ENCODE results near the gene NFIX. TPM values are rescaled to one million over a fixed set of nuclear protein-coding genes. Genes with fewer than 3 reads are reported as not detected.

The NFIX gene
- total RNA-seq, 2 experiments from 2014 or later = 3.0 to 3.3 TPM

DNA sequence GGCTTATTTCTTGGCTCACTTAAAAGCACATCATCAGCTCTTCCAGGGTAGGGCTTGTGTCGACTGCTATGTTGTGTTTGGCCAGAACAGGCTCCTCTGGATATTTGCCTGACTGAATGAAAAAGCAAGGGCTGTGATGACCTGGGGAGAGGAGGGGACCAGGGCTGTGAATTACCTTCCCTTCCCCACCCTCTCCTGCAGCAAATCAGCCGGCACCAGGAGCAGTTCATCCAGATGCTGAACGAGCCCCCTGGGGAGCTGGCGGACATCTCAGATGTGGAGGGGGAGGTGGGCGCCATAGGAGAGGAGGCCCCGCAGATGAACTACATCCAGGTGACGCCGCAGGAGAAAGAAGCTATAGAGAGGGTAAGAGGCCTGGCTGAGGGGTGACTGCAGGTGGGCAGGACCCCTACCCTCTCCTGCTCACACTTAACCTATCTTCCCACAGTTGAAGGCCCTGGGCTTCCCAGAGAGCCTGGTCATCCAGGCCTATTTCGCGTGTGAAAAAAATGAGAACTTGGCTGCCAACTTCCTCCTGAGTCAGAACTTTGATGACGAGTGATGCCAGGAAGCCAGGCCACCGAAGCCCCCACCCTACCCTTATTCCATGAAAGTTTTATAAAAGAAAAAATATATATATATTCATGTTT lies 42.7 kb upstream of the NFIX start:
- ATAC-seq (ENCODE audit: poor library complexity) = no peak
- intact Hi-C loops (cut with DNase I, micrococcal nuclease) = no loop called here
- Histone ChIP-seq H3K36me3 (ENCODE audit: insufficient read depth, low read length) (peaks cover 64% of the 10 kb centered on the region), H3K27ac (ENCODE audit: low read depth in 1 of 2, low read length in 2 of 2) (no peak overlapping the region), H3K4me1 (ENCODE audit: insufficient read depth, low read length) (peaks cover 39% of the 10 kb centered on the region), H3K9me3 (ENCODE audit: control insufficient read depth in 1 of 2, insufficient read depth in 1 of 2, low read length in 2 of 2) (no peaks in the 10 kb centered on the region), H3K4me3 (ENCODE audit: low read length) (no peak overlapping the region), H3K27me3 (ENCODE audit: control insufficient read depth in 1 of 2, insufficient read depth in 2 of 2, low read length in 2 of 2) (no peaks in the 10 kb centered on the region)
- H3K4me3 Mint-ChIP-seq = no peak overlapping the region
- H3K27ac Mint-ChIP-seq = no peak overlapping the region
- H3K27me3 Mint-ChIP-seq = no peaks in the 10 kb centered on the region
- no peaks in the 10 kb centered on the region for H3K9me3 Mint-ChIP-seq
- H3K36me3 Mint-ChIP-seq (ENCODE audit: low read depth) = peaks cover 74% of the 10 kb centered on the region
- peak in 2 of 14 experiments; percentile 51 to 63 for DNase-seq
- ChIA-PET POLR2A (interaction anchor here (1.4 to 2.0 kb wide), 2 partner anchors 14 to 19 kb away, joined by 5 to 8 read pairs; partner anchors contain the start of genes CALR and FARSA), CTCF (interaction anchor here (0.6 to 5.5 kb wide), 2 partner anchors 12 to 25 kb away, joined by 4 to 30 read pairs; no protein-coding TSS in a partner anchor)
- peaks cover 23% of the 10 kb centered on the region for H3K4me1 Mint-ChIP-seq (ENCODE audit: low read depth)
- TF ChIP-seq, protein P1, sequence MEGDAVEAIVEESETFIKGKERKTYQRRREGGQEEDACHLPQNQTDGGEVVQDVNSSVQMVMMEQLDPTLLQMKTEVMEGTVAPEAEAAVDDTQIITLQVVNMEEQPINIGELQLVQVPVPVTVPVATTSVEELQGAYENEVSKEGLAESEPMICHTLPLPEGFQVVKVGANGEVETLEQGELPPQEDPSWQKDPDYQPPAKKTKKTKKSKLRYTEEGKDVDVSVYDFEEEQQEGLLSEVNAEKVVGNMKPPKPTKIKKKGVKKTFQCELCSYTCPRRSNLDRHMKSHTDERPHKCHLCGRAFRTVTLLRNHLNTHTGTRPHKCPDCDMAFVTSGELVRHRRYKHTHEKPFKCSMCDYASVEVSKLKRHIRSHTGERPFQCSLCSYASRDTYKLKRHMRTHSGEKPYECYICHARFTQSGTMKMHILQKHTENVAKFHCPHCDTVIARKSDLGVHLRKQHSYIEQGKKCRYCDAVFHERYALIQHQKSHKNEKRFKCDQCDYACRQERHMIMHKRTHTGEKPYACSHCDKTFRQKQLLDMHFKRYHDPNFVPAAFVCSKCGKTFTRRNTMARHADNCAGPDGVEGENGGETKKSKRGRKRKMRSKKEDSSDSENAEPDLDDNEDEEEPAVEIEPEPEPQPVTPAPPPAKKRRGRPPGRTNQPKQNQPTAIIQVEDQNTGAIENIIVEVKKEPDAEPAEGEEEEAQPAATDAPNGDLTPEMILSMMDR (IDR thresholded peaks at IDR 0.05) = no peak

DNA sequence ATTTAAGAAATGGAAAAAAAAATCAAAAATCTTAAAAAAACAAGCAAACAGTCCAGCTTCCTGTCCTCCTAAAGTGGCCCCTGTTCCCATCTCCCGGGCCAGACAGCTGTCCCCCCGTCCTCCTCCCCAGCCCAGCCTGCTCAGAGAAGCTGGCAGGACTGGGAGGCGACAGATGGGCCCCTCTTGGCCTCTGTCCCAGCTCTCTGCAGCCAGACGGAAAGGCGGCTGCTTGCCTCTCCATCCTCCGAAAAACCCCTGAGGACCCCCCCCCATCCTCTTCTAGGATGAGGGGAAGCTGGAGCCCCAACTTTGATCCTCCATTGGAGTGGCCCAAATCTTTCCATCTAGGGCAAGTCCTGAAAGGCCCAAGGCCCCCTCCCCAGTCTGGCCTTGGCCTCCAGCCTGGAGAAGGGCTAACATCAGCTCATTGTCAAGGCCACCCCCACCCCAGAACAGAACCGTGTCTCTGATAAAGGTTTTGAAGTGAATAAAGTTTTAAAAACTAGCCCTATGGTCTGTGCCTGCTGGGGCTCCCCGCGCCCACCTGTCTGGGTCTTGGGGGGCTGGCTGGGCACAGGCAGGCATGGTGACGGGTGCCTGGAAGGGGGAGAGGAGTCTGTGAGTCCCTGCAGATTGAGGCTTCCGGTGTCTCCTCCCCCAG lies 42.0 kb upstream of the NFIX start:
- H3K27me3 Mint-ChIP-seq = no peaks in the 10 kb centered on the region
- Histone ChIP-seq H3K4me1 (ENCODE audit: insufficient read depth, low read length) (peaks cover 38% of the 10 kb centered on the region), H3K9me3 (ENCODE audit: control insufficient read depth in 1 of 2, insufficient read depth in 1 of 2, low read length in 2 of 2) (no peaks in the 10 kb centered on the region), H3K36me3 (ENCODE audit: insufficient read depth, low read length) (peaks cover 58% of the 10 kb centered on the region), H3K27ac (ENCODE audit: low read depth in 1 of 2, low read length in 2 of 2) (no peak overlapping the region), H3K4me3 (ENCODE audit: low read length) (no peak overlapping the region), H3K27me3 (ENCODE audit: control insufficient read depth in 1 of 2, insufficient read depth in 2 of 2, low read length in 2 of 2) (no peaks in the 10 kb centered on the region)
- no peaks in the 10 kb centered on the region for H3K9me3 Mint-ChIP-seq
- H3K4me3 Mint-ChIP-seq = no peak overlapping the region
- DNase-seq (peak in 1 of 14 experiments; percentile 31), ATAC-seq (ENCODE audit: poor library complexity) (no peak)
- CTCF ChIA-PET = interaction anchor here (5.5 kb wide), 1 partner anchor 12 kb away, joined by 30 read pairs; no protein-coding TSS in a partner anchor
- TF ChIP-seq, protein P1 (IDR thresholded peaks at IDR 0.05) = no peak
- intact Hi-C loops (cut with DNase I, micrococcal nuclease) = no loop called here
- H3K36me3 Mint-ChIP-seq (ENCODE audit: low read depth) = peaks cover 68% of the 10 kb centered on the region
- peaks cover 23% of the 10 kb centered on the region for H3K4me1 Mint-ChIP-seq (ENCODE audit: low read depth)
- POLR2A ChIA-PET = interaction anchor here (1.4 to 2.4 kb wide), 3 partner anchors 12 to 20 kb away, joined by 5 to 9 read pairs (median 8); partner anchors contain the start of genes CALR and FARSA
- H3K27ac Mint-ChIP-seq = no peak overlapping the region

DNA sequence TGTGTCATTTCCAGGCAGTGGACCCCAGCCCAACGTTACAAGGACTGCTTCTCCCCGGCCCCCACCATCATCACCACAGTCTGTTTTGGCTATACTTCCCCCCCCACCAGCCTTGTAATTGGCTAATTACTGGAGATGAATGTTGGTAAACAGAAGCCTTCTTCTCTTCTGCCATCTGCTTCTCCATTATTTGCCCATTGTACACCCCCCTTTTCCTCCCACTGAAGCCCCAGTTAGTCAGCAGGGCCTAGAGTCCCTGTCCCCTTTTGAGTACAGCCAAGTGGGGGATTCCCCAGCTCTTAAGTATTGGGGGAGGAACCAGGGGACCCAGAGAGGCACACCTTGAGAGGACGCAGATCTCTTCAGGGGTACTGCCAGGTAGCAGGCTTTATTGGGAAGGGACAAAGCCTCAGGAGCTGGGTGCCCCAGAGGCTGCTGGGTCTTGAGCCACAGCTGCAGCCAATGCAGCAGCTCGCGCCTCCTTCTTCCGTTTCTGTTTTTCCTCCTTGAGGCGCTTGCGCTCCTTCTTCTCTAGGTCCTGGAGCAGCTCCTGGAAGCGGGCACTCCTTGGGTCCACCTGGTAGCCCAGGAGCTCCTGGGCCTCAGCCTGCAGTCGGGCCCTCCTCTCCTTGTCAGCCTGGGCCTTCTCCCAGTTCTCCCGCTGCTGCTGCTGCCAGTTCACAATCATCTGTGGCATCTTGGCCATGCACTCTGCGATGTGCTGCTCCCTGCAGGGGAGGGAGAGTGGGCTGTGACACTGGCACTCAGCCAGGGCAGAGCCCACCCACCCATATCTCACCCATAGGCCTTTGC lies 41.3 kb upstream of the NFIX start:
- Histone ChIP-seq H3K4me3 (ENCODE audit: low read length) (no peak overlapping the region), H3K4me1 (ENCODE audit: insufficient read depth, low read length) (peaks cover 38% of the 10 kb centered on the region), H3K9me3 (ENCODE audit: control insufficient read depth in 1 of 2, insufficient read depth in 1 of 2, low read length in 2 of 2) (no peaks in the 10 kb centered on the region), H3K27me3 (ENCODE audit: control insufficient read depth in 1 of 2, insufficient read depth in 2 of 2, low read length in 2 of 2) (no peaks in the 10 kb centered on the region), H3K36me3 (ENCODE audit: insufficient read depth, low read length) (peaks cover 50% of the 10 kb centered on the region), H3K27ac (ENCODE audit: low read depth in 1 of 2, low read length in 2 of 2) (no peak overlapping the region)
- Mint-ChIP-seq H3K27ac (peak overlapping the region; percentile 36), H3K4me3 (peak overlapping the region; percentile 30), H3K27me3 (no peaks in the 10 kb centered on the region), H3K4me1 (ENCODE audit: low read depth) (peaks cover 23% of the 10 kb centered on the region), H3K36me3 (ENCODE audit: low read depth) (peaks cover 61% of the 10 kb centered on the region), H3K9me3 (no peaks in the 10 kb centered on the region)
- ChIA-PET CTCF (interaction anchor here (0.6 to 5.5 kb wide), 2 partner anchors 11 to 1803 kb away, joined by 5 to 30 read pairs; no protein-coding TSS in a partner anchor), POLR2A (interaction anchor here (0.9 to 2.4 kb wide), 5 partner anchors 11 to 150 kb away, joined by 4 to 9 read pairs (median 6); partner anchors contain the start of genes CALR, FARSA and GCDH)
- TF ChIP-seq, protein P1 (IDR thresholded peaks at IDR 0.05) = no peak
- ATAC-seq (ENCODE audit: poor library complexity) = no peak
- intact Hi-C loops (cut with DNase I, micrococcal nuclease) = no loop called here
- DNase-seq = peak in 1 of 14 experiments; percentile 31
